Stimulated activated CD4-positive, alpha-beta T cell treated with anti-CD3 and anti-CD28 coated beads, Interleukin-1b, Interleukin-23, amount 100 ng/mL, for 4 hours (primary cell): Measurements from ENCODE around the gene CTIF.

ENCODE experiments used
- DNase-seq, 2 donors: peaks; one replicate each; pipeline ENCODE4 v3.0.0-alpha.2; 2020; ENCODE audit warnings: low read depth in 2 of 2

Gene CTIF

DNA sequence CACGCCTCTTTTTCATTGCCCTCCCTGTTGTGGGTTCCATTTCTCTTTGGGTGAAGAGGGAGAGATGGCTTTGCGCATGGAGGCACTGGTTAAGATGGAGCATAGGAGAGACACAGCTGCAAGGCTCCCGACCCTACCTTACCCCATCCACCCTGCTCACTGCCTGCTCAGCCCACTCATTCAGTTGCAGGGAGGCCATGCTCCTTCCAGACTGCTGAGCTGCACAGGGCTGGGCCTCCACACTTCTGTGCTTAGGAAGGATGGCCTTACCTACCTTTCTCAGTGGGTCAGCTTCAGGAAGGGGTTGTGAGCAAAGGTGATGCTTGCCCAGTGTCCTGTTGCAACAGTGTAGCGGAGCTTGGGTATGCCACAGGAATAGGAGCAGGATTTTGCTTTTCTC lies 127.8 kb downstream of the CTIF start:
- no peak for DNase-seq

DNA sequence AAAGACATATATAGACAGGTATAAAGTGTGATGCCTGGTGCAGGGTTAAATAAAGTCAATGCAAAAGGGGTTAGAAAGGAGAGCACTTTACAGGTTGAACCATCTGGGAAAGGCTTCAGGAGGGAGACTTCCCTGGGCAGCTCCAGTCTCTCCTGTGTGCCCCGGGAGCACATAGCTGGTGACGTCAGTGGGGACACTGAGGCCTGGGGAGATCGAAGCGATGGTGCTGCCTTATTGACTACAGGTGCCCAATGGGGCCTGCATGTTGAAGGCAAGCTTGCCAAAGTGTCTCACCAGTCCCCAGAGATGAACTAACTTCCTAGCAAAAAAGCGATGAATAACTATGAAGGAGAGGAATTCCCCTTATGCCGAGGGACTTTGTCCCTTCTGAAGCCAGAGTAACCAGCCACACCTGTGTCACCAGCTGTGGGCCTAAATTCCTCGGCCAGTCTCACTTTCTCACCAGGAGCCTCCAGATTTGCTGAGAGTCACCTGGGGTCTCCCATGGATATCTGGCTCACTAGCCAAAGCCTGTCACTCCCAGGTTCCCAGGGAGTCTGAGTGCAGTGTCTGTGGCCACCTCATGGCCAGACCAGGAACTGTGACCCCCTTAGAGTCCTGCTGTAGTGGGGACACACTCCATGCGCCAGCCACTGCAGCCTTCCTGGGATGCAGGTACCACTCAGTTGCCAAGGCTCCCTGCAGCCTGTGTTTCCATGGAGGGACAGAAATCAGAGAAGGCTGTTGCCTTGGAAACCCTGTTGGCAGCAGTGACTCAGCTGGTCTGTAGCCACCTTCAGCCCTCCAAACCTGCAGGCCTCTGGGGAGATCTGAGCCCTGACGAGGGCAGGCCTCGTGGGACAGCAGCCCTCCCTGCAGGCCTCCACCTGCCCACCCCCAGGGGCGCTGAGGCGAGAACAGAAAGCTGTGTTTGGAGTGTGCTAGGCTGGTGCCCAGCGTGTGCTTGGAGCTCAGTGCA lies 128.7 kb downstream of the CTIF start:
- no peak for DNase-seq

DNA sequence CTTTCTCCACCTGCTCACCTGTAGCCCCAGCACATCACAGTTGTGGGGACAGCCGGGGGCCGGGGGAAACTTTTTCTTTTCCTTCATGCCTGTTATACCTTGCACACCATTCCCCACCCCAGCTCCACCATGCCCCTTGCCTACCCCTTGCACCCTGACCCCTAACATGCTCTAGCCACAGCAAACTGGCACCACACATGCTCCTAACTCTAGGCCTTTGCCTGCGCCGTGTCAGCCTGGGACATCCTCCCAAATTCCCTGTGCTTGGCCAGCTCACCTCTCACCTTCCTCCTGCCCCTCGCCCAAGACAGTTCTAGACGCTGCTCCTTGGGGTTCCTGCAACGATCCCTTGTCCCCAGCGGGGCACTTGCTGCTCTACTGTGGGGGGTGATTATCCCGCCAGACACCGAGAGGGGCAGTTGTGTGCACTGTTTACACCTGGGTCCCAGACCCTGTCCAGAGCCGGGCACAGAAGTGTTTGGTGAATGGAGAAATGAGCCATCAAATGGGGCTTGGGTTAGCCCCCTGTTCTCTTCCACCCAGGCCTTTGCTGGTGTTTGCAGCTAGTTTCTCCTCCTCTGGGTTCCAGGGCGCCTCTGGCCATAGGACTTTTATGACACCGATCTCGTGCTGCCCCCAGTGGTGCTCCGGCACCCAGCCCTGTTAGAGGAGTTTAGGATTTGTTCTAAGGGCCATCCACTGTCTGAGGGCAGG lies 129.8 kb downstream of the CTIF start:
- no peak for DNase-seq

DNA sequence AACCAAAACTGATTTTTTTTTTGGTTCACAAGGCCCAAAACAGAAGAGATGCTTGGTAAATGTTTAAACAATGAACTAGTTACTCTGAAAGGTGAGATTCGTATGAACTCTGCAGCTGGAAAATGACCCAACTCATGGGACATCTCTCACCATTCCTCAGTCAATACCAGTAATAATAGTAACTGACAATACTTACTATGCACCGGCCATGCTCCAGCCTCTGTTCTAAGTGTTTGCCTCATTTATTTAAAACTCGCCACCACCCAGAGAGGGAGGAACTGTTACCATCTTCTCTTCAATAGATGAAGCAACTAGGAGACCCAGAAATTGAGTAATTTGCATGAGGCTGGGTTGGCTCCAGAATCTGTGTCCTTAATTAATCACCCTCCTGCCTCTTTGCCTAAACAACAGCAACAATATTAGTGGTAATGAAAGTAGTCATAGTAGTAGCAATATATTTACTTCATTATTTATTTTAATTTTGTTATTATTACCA lies 130.4 kb downstream of the CTIF start:
- no peak for DNase-seq

DNA sequence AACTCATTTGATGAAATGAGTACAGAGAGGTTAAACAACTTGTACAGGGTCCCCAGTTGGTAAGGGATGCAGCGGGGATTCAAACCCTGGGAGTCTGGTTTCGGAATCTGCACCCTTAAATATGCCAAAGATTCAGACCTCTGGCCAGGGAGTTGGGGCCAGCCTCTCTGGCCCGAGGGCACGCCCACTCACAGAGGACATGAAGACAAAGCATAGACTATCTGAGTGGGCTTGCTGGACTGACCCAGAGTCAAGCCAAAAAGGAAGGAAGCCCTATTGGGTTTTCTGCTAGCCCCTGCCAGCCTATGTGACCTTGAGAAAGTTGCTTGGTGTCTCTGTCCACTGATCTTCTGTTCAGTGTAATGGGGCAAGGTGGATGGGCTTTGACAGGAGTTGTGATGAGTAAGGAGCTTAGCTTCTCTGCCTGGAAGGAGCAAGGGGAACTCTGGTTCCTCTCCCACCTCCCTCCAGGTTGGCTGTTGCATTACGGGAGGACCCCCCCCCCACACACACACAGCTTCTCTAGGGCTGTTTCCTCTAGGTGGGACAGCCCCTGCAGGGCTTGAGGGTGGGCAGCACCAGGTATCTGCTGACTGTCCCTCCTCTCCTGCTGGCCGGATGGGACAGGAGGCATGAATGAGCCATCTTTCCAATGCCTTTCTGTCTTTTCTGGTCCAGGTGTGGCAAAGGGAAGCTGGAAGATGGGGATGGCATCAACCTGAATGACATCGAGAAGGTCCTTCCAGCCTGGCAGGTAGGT lies 131.3 kb downstream of the CTIF start:
- DNase-seq, result no peak

DNA sequence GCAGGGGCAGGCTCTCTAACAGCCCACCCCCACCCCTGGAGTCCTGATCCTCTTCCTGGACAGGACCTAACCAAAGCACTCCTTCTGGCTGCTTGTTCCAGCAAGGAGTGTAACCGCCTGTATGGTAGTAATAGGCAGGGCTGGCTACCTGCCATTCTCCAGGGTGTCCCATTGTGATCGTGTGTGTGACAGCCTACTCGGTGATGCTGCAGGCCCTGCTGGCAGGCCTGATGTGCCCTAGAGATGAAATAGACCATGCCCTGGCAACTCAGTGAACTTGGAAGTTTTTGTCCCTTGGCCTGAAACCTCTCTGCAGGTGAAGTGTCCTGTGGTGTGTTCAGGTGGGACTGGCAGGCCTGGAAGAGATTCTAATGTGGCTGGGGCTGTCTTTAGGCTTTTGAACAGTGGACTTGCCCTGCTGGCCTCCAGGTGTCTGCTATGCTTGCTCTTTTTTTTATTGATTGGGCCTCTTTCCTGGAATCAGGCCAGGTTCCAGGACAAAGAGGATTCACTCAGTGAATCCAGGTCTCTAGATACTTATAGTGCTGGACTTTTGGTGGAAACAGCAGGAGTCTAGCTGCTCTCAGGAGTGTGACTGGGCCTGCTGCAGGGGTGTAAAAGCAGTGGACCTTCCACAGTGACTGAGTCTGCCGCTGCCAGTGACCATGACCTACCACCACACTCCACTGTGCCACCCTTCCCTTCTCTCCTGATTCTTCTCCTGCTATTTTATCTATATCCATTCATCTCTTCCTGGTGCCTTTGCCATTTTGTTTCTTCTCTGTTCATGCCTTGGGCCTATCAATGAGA lies 132.1 kb downstream of the CTIF start:
- DNase-seq, result no peak

DNA sequence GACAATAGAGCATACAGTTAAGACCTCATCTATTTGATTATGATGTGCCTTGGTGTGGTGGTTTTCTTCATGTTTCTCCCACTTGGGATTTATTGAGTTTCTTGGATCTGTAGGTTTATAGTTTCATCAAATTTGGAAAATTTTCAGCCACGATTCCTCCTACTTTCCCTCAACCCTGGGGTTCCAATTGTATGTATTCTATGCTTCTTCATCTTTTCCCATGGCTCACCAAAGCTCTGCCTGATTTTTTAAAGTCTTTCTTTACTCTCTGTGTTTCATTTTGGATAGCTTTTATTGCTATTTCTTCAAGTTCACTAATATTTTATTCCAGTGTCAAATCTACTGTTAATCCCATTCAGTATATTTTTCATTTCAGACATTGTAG lies 132.7 kb downstream of the CTIF start:
- DNase-seq, result no peak

DNA sequence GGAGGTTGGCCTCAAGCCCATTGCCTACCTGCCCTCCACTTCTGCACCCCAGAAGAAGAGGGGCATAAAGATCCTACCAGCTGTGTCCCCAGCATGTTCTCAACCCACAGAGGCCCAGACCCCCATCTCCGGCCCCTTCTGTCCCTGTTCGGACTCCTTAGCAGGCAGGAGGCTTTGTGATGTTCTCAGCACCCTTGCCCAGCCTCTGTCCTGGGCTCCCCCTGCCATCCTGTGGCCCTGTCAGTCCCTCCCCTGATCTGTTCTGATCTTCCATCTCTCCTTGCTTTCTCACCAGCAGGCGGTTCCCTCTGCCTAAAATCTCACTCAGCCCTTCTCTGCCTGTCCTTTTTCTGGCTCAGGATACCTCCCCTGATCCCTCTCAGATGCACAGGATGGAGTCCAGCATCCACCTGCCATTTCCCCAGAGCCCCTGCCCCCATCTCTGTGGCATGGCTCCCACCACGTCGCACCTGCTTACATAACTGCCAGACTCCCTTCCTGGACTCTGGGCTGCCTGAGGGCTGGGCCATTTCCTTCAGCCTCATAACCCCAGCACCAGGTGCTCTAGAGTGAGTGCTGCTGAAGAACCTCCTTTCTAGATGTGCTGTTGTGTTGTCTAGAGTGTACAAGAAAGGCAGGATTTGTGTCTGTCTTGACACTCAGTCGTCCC lies 134.0 kb downstream of the CTIF start:
- no peak for DNase-seq

DNA sequence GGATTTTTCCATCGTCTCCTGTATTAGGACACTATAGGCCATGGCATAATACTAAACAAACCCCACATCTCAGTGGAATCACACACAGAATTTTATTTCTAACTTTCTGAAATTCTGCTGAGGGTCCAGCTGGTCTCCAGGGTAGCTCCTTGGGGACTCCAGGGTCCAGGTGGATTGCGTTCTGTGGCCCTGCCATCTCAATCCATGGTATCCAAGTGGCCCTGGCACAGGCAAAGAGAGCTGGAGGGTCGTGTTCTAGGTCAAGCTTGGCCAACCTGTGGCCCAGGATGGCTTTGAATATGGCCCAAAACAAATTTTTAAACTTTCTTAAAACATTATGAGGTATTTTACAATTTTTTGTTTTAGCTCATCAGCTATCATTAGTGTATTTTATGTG lies 134.6 kb downstream of the CTIF start:
- no peak for DNase-seq

DNA sequence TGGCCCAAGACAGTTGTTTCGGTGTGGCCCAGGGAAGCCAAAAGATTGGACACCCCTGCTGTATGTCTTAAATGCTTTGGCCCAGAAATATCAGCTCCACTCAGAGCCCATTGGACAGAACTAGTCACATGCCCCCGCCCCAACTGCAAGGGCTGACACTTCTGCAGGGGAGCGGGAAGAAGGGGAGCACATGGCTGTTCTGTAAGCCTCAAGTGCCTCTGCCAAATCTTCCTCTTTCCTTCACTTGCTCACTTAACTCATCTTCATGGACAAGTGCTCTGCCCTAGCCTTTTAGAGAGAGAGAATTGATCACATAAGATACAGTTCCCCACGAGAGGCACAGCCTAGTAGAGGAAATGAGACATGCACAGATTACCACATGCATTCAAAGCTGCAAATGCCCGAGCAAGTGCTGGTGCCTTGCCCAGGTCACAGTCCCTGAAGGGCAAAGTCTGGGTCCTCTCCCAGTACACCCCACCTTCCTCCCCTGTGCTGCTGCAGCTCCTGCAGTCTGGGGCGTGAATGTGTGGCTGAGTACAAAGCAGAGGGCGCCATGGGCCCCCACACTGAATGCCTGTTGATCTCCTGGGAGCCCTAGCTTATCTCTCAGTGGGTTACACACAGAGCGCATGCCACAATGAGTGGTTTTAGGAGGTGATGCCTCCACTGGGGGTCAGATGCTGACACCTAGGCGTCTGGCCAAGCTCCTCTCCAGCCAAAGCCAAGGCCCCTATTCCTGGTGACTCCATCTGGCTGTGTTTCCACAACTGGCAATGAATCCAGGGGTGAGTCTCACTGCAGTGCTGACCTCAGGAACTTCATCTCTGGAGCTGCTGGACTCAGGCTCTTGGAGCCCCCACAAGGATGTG lies 135.3 kb downstream of the CTIF start:
- DNase-seq, result no peak

DNA sequence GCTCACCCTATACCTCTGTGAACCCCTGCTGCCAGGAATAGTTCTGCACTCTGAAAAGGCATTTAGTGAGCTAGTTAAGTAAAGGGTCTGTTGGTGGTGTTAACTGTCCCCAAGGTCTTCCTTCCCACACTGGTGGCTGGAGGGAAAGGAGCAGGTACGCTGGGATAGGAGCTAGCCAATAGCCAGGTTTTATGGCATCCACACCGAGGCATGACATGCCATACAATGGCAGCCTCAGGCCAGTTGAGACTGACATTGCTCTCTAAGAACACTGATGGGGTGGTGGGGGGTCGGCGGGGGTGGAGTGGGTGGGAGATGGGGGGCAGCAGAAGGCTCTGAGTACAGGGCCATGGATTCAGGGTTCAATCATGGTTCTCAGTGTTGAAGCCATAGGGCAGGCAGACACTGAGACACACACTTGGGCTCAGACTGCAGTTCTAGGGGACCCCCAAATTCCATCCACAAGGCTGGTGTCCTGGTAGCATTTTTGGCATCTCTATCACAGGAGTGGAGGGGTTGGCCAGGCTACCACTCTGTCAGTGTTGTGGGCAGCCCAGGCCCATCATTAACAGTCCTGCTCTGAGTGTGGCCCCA lies 136.0 kb downstream of the CTIF start:
- DNase-seq, result no peak

DNA sequence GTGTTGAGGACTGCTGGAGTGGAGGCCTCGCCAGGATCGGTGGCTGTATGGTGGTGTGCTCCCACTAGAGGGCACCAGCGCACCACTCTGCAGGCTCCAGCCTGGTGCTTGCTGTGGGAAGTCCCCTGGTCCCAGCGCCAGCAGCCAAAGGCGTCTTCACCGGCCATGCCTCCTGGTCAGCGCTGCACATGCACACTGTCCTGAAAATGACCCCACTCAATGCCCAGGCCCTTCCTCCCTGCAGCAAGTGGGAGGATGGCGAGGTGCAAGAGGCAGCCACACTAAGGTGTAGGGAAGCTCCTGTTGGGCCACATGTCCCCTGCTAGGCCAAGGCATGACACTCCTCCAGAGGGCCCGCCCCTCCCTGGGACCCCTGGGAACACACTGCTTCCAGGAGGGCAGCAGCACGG lies 136.5 kb downstream of the CTIF start:
- peak; percentile 77 to 78 for DNase-seq

DNA sequence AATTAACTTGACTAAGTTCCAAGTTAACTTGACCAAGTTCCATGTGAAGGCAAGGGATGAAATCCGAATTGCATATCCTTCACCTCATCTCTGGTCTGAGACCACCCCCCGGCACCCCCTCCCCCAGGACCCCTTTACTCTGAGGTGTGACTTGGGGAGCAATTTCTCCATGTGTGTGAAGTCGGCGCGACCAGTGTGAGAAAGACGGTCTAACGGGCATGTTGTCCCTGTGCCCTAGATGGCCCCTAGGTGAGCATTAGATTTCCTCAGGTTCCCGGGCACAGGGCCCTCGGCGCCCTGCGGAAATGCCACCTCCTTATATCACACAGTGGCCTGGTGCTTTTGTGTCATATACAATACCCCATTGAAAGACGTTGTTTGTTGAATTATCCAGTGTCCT lies 137.1 kb downstream of the CTIF start:
- DNase-seq, result no peak

DNA sequence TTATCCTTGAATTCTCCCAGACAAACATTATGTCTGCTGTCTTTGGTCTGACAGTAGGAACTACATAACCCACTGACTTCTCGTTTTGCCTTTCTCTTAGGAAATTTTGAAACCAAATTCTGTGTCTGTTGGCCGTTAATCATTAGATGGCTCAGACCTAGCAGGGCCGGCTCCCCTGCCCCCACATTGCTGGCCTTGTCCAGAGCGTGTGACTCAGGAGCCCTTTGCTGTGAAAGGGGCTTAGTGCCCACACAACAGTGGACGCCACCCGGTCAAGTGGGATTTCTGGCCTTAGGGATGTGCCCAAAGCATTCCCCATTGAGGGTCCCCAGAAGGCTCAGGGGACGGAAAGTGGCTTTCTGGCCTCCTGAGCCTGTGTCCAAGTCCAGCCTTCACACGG lies 137.5 kb downstream of the CTIF start:
- DNase-seq, result no peak

DNA sequence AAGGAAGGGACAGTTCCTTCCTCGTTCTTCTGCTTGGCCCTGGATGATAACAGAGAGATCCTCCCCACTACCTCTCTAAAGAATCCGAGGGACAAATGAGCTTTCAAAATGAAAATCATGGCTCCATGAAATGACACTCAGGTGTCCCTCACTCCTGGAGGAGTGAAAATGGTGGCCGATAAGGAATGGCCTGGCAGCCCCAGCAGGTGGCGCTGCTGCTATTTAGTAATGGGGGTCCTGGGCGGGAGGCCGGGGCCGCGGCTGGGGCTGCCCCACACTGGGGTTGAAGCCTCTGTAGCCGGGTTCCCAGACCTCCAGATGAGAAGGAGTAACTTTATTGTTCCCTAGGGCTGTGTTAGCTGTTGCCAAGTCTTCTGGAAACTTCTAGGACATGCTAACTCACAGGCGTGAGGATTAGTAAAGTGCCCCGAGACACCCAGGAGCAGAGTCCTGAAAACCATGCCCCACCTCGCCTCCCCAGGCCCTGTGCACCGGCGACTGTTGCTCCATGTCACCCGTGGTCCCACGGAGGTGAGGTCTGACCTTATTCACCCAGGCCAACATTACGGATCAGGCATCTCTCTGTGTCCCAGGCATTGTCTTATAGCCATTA lies 138.0 kb downstream of the CTIF start:
- DNase-seq, result peak; percentile 48 to 66

DNA sequence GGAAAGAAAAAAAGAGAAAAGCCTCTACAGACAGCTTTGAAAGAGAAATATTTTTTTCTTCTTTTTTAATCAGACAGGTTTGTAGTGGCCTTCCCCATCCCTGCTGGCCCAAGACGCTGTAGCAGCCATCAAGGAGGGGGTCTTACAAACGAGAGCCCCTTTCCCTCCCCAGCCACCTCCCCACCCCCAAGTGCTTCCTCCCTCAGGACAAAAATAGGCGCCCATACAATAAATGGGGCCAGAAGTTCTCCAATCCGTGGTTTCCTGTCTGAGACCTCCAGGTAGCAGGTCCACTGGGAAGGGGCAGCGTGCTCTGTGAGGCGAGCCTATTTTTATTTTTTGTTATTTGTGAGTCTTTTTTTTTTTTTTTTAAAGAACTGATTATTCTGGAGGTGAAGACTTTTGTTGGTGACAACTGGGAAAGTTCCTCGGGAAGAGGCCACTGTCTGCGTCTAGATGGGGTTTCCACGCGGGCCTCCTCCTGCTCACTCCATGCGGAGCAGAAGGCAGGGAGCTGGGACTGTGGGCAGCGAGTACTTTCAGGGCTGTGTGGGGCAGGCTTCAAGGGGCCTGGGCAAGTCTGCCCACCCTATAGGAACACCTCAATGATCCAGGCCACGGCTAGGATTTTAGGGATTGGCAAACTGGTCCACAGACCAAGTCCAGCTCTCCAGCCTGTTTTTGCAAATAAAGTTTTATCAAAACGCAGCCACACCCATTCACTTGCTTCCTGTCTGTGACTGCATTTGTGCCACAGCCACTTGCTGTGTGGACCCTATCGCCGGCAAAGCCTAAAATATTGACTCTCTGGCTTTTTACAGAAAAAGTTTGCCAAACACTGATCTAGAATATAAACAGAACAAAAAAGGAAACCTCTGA lies 139.6 kb downstream of the CTIF start:
- no peak for DNase-seq

DNA sequence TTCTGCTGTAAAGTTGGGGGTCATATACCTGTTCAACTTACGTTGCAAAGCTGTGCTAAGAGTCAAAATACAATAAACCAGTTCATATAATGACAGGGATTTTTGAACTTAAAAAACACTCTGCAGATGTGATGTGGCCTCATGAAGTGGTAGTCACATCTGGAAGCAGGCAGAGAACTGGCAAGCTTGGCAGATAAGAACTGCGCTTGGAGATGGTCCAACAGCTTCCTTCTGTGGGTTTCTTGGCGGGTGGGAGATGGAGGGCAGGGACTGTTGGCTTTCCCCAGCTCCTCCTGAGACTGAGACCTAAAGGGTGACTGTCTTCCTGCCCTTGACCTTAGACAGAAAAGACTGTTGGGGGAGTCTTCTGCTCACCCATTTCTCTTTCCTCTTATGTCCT lies 140.4 kb downstream of the CTIF start:
- DNase-seq, result no peak
